ENCODE results near the gene MYO5B.

DNA sequence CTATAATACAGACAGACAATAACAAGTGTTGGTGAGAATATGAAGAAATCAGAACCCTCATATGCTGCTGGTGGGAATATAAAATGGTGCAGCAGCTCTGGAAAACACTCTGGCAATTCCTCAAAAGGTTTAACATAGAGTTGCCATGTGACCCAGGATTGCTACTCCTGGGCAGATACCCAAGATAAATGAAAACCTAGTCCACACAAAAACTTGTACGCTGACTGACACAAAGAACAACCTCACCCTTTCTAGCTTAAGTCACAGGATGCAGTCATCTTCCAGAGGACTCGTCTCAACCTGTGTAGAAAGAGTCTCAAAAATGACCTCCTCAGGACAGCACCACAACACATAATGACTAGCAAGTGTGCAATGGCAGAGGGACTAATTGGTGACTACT lies 310.0 kb downstream of the MYO5B start:
- TF ChIP-seq EP300 (IDR thresholded peaks at IDR 0.05; ENCODE audit: borderline replicate concordance in 1 of 2, low read depth in 1 of 2, low read length in 1 of 2) (no peak), POLR2AphosphoS5 (IDR thresholded peaks at IDR 0.05; ENCODE audit: low read depth, low read length) (no peak), EZH2phosphoT487 (IDR thresholded peaks at IDR 0.05; ENCODE audit: borderline replicate concordance, low read depth) (no peak), GABPA (IDR thresholded peaks at IDR 0.05; ENCODE audit: low read depth) (no peak), JUND (IDR thresholded peaks at IDR 0.05) (no peak), SIN3A (IDR thresholded peaks at IDR 0.05; ENCODE audit: borderline replicate concordance, low read depth, low read length) (no peak), TAF1 (IDR thresholded peaks at IDR 0.05; ENCODE audit: borderline replicate concordance, low read depth, low read length) (no peak), NFIC (IDR thresholded peaks at IDR 0.05; ENCODE audit: borderline replicate concordance) (no peak), MXI1 (IDR thresholded peaks at IDR 0.05; ENCODE audit: low read depth, low read length) (no peak), RFX5 (IDR thresholded peaks at IDR 0.05; ENCODE audit: low read length) (no peak)
- TF ChIP-seq, protein P1, sequence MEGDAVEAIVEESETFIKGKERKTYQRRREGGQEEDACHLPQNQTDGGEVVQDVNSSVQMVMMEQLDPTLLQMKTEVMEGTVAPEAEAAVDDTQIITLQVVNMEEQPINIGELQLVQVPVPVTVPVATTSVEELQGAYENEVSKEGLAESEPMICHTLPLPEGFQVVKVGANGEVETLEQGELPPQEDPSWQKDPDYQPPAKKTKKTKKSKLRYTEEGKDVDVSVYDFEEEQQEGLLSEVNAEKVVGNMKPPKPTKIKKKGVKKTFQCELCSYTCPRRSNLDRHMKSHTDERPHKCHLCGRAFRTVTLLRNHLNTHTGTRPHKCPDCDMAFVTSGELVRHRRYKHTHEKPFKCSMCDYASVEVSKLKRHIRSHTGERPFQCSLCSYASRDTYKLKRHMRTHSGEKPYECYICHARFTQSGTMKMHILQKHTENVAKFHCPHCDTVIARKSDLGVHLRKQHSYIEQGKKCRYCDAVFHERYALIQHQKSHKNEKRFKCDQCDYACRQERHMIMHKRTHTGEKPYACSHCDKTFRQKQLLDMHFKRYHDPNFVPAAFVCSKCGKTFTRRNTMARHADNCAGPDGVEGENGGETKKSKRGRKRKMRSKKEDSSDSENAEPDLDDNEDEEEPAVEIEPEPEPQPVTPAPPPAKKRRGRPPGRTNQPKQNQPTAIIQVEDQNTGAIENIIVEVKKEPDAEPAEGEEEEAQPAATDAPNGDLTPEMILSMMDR (IDR thresholded peaks at IDR 0.05), result no peak
- TF ChIP-seq, protein P2, sequence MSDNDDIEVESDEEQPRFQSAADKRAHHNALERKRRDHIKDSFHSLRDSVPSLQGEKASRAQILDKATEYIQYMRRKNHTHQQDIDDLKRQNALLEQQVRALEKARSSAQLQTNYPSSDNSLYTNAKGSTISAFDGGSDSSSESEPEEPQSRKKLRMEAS (IDR thresholded peaks at IDR 0.05; ENCODE audit: low read depth), result no peak

All from SK-N-SH (cell line).